Large intestine (tissue), 3 donors: Measurements from ENCODE around the gene COLGALT1. TPM values are rescaled to one million over a fixed set of nuclear protein-coding genes. Genes with fewer than 3 reads are reported as not detected.
A peak's percentile ranks its signal among the peaks of the same experiment; 100 is the strongest.
"Not testable (repeated sequence)": the region's sequence is repeated elsewhere in the genome, so short reads cannot be mapped to it uniquely, and the experiment has no call there.

ENCODE experiments used
- DNase-seq, 2 donors: peaks; one replicate each; pipeline versions ENCODE4 v3.0.0 to v3.0.0-alpha.2; 2013
- H3K27ac ChIP-seq: one replicate; pipeline ENCODE4 v1.5.1; 2013; ENCODE audit warnings: low read length
- H3K27me3 ChIP-seq: 2 replicates; pipeline ENCODE4 v1.6.1; 2013; ENCODE audit warnings: low read length; ENCODE audit not compliant: control insufficient read depth, insufficient read depth
- H3K36me3 ChIP-seq: 2 replicates; pipeline ENCODE4 v1.6.1; 2013; ENCODE audit warnings: low read length; ENCODE audit not compliant: control insufficient read depth, insufficient read depth
- H3K4me1 ChIP-seq: one replicate; pipeline ENCODE4 v1.6.1; 2013; ENCODE audit warnings: low read length; ENCODE audit not compliant: control insufficient read depth, insufficient read depth
- H3K4me3 ChIP-seq: one replicate; pipeline ENCODE4 v1.5.1; 2013; ENCODE audit warnings: low read length
- H3K9me3 ChIP-seq: one replicate; pipeline ENCODE4 v1.6.1; 2013; ENCODE audit warnings: mild to moderate bottlenecking, low read depth, low read length, moderate library complexity; ENCODE audit not compliant: control insufficient read depth
- WGBS: methylation state at CpG from one replicate; pipeline ENCODE4 v1.1.5; 2013; ENCODE audit warnings: low lambda C conversion rate; ENCODE audit not compliant: insufficient coverage; 5-methylcytosine and 5-hydroxymethylcytosine counted together
- polyA plus RNA-seq: library from polyadenylated mRNA; unstranded; fragments of 120-200 nt; gene quantifications from one replicate; pipeline ENCODE4 v1.2.1, GENCODE V29; 2013

Gene COLGALT1
- polyA plus RNA-seq, 1 donor: 50.4 TPM

DNA sequence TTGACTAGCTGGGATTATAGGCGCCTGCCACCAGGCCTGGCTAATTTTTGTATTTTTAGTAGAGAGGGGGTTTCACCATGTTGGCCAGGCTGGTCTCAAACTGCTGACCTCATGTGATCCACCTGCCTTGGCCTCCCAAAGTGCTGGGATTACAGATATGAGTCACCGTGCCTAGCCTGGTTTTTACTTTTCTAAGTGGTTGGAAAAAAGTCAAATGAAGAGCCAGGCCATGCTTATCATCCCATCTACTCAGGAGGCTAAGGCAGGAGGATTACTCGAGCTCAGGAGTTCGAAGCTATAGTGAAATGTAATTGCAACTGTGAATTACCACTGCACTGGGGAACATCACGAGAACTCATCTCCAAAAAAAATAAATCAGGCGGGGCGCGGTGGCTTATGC lies 36.8 kb upstream of the COLGALT1 start:
- not testable (repeated sequence) for H3K27me3 ChIP-seq, H3K27ac ChIP-seq, DNase-seq, H3K4me3 ChIP-seq, H3K4me1 ChIP-seq
- WGBS: no CpG with 5 or more reads among the region's 8 CpGs
- peaks cover 30% of the 10 kb centered on the region for H3K36me3 ChIP-seq
- H3K9me3 ChIP-seq: peaks cover 15% of the 10 kb centered on the region

DNA sequence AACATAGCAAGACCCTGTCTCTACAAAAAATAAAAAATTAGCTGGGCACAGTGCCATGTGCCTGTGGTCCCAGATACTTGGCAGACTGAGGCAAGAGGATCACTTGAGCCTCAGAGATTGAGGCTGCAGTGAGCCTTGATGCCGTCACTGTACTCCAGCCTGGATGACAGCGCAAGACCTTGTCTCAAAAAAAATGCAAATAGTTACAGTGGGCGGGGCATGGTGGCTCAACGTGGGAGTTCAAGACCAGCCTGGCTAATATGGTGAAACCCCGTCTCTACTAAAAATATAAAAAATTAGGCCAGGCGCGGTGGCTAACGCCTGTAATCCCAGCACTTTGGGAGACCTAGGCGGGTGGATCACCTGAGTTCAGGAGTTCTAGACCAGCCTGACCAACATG lies 35.5 kb upstream of the COLGALT1 start:
- Histone ChIP-seq H3K27me3 (no peaks in the 10 kb centered on the region), H3K9me3 (peaks cover 15% of the 10 kb centered on the region), H3K36me3 (peaks cover 30% of the 10 kb centered on the region), H3K4me1 (no peaks in the 10 kb centered on the region), H3K27ac (no peak overlapping the region), H3K4me3 (no peak overlapping the region)
- WGBS: no CpG with 5 or more reads among the region's 9 CpGs
- no peak for DNase-seq

DNA sequence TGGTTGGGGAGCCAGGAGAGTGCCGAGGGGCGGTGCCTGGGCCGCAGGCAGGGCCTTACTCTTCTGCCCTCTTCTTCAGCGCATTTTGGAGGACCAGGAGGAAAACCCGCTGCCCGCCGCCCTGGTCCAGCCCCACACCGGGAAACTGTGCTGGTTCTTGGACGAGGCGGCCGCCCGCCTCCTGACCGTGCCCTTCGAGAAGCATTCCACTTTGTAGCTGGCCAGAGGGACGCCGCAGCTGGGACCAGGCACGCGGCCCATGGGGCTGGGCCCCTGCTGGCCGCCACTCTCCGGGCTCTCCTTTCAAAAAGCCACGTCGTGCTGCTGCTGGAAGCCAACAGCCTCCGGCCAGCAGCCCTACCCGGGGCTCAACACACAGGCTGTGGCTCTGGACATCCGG lies 34.6 kb upstream of the COLGALT1 start:
- WGBS: no CpG with 5 or more reads among the region's 25 CpGs
- Histone ChIP-seq H3K27me3 (no peaks in the 10 kb centered on the region), H3K4me1 (no peaks in the 10 kb centered on the region), H3K27ac (no peak overlapping the region), H3K4me3 (no peak overlapping the region), H3K36me3 (peaks cover 27% of the 10 kb centered on the region), H3K9me3 (peaks cover 15% of the 10 kb centered on the region)
- DNase-seq: no peak

DNA sequence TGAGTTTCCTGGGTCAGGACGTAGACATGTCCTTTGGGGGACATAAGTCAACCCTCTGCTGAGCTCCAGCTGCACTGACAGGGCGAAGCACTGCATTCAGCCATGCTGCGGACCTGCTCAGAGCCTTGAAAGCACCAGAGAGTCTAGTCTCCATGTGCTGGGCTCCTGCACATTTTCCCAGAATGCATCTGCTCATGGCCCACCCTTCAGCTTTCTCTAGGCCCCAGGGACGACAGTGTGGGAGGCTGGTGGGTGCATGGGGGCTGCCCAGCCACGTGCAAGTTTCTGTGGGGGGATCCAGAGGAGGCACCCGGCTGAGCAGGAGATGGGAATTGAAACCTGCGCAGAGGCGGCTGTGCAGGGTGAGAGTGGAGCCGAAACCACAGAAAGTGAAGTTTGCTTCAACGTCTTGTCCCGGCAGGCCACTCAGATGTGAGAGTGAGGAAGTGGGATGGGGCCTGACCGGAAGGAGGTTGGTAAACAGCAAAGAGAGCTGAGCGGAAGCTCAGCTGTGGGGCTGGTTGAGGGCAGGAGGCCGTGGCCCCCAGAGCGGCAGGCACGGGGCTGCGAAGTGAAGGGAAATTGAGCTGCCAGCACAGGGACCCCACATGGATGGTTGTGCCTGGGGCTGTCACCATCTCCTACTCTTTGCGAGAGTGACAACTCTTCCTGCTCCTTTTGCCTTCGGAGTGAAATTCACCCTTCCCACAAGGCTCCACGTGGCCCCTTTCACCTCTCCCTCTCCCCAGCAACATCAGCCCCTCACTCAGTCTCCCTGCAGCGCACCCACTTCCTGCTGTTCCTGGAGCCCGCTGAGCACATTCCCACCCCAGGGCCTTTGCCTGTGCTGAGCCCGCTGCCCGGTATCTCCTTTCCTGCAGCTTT lies 32.2 kb upstream of the COLGALT1 start:
- DNase-seq: peak in 1 of 2 donors; percentile 37
- H3K36me3 ChIP-seq: peaks cover 13% of the 10 kb centered on the region
- no peak overlapping the region for H3K4me3 ChIP-seq
- H3K9me3 ChIP-seq: peaks cover 2% of the 10 kb centered on the region
- WGBS: no CpG with 5 or more reads among the region's 24 CpGs
- no peak overlapping the region for H3K27ac ChIP-seq
- H3K27me3 ChIP-seq: no peaks in the 10 kb centered on the region
- no peaks in the 10 kb centered on the region for H3K4me1 ChIP-seq

DNA sequence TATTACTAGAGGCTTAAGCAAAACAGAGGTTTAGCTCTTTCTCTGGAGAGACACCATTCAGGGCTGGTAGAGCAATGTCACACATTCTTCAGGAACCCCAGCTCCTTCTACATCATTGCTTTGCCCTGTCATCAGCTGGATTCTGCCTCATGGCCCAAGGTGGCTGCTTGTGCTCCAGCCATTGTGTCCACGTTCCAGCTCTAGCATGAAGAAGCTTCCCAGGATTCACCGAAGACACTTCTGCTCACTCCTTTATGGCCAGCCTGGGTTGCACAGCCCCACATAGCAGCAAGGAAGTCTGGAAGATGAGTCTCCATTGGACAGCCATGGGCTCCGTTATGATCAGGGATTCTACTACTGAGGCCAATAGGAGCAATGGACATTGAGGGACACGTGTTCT lies 30.8 kb upstream of the COLGALT1 start:
- H3K27me3 ChIP-seq: no peaks in the 10 kb centered on the region
- WGBS: no CpG with 5 or more reads among the region's 4 CpGs

DNA sequence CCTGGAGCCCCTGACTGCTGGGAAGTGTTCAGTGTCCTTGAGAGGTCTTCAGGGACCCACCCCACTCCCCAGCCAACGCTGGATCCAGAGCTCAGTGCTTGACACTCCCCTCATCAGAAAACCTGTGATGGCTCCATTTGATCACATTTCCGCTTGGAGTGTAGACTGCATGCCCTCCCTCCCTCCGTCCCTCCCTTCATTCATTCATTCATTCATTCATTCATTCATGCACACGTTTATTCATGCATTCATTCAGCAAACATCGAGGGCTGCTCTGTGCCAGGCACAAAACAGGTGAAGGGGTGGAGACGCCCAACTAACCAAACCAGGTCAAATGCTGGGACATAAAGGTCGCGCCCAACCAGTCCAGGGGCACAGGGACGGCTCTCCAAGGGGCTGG lies 30.3 kb upstream of the COLGALT1 start:
- DNase-seq: no peak
- H3K36me3 ChIP-seq: peaks cover 8% of the 10 kb centered on the region
- no peak overlapping the region for H3K4me3 ChIP-seq
- peaks cover 4% of the 10 kb centered on the region for H3K9me3 ChIP-seq
- 100% methylated on average over 2 of the region's 9 CpGs for WGBS
- H3K4me1 ChIP-seq: no peaks in the 10 kb centered on the region
- H3K27me3 ChIP-seq: no peaks in the 10 kb centered on the region
- H3K27ac ChIP-seq: no peak overlapping the region

More for the DNA sequence above, 30.8 kb upstream of the COLGALT1 start:
- peaks cover 11% of the 10 kb centered on the region for H3K36me3 ChIP-seq
- no peak for DNase-seq
- H3K27ac ChIP-seq: no peak overlapping the region
- no peak overlapping the region for H3K4me3 ChIP-seq
- no peaks in the 10 kb centered on the region for H3K4me1 ChIP-seq
- peaks cover 4% of the 10 kb centered on the region for H3K9me3 ChIP-seq

DNA sequence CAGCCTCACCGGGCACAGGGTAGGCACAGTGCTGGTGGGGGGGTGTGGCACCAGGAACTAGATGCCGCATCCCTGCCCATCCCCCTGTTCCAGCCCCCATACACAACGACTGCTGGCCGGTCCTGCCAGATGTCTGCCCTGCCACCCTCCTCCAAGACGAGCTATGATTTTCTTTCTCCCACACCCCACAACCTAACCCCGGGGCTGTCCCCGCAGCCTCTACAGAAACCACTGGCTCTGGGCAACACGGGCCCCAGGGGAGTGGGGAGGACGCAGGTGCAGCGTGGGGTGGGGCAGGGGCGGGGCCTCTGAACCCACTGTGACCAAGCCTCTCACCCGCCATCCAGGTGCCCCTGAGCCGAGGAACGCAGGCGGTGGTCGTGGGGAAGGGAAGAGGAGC lies 28.5 kb upstream of the COLGALT1 start:
- H3K27ac ChIP-seq: no peak overlapping the region
- no peak overlapping the region for H3K4me3 ChIP-seq
- no peak for DNase-seq
- WGBS: no CpG with 5 or more reads among the region's 16 CpGs
- no peaks in the 10 kb centered on the region for H3K27me3 ChIP-seq
- H3K36me3 ChIP-seq: no peaks in the 10 kb centered on the region
- peaks cover 4% of the 10 kb centered on the region for H3K9me3 ChIP-seq
- H3K4me1 ChIP-seq: no peaks in the 10 kb centered on the region

DNA sequence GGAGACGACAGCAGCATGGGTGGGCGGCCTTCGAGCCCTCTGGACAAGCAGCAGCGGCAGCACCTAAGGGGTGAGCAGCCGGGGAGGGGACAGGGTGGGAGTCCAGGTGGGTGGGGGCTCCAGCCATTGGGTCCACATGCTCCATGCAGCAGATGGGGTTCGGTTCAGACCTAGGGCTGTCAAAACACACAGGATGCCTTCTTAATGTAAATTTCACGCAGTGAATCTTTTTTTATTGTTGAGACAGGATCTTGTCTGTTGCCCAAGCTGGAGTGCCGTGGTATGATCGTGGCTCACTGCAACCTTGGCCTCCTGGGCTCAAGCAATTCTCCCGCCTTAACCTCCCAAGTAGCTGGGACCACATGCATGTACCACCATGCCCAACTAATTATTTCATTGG lies 28.1 kb upstream of the COLGALT1 start:
- Histone ChIP-seq H3K36me3 (no peaks in the 10 kb centered on the region), H3K4me3 (no peak overlapping the region), H3K4me1 (no peaks in the 10 kb centered on the region), H3K27me3 (no peaks in the 10 kb centered on the region), H3K27ac (no peak overlapping the region), H3K9me3 (peaks cover 4% of the 10 kb centered on the region)
- DNase-seq: no peak
- no CpG with 5 or more reads among the region's 10 CpGs for WGBS

DNA sequence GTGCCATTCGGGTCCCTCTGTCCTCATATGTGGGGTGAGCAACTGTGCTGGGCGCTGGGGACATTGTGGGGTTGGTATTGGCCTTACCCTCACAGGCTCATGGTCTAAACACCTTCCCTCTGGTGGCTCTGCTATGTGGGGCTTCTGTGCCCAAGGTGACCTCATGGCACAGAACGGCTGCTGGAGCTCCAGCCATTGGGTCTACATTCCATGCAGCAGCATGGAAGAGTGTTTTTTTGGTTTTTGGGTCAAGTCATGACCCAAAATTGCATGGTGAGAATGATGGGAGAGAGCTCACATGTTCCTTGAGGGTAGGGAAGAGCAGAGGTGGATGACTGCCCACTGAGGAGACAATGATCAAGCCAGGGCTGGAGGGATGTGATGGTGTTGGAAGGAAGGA lies 26.8 kb upstream of the COLGALT1 start:
- H3K4me3 ChIP-seq: no peak overlapping the region
- no CpG with 5 or more reads among the region's 3 CpGs for WGBS

DNA sequence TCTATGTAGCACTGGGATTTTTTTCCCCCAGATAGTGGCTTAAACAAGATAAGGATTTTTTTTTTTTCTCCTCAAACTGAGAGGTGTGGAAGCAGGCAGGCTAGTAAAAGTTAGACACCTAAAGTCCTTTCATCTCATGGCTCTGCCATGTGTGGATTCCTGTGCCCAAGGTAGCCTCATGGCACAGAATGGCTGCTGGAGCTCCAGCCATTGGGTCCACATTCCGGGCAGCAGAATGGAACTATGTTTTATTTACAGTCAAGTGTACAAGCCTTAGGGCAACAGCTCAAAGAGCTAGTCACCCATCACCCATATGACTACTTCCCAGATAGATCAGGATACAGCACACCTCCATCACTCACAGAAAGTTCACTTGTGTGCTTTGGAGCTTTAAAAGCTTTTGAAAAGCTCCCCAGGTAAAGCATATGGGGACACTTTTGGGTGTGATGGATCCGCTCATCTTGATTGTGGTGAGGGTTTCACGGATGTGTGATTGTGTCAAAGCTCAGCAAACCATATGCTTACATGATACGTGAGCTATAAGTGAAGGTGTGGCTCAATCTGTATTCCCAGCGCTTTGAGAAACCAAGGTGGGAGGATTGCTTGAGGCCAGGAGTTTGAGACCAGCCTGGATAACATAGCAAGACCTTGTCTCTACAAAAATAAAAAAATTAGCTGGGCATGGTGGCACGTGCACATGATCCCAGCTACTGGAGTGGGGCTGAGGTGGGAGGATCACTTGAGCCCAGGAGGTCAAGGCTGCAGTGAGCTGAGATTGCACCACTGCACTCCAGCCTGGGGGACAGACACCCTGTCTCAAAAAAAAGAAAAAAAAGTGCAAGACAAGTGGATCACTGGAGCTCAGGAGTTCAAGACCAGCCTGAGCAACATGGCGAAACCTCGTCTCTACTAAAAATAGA lies 25.9 kb upstream of the COLGALT1 start:
- no peaks in the 10 kb centered on the region for H3K27me3 ChIP-seq
- H3K27ac ChIP-seq: no peak overlapping the region
- no peaks in the 10 kb centered on the region for H3K4me1 ChIP-seq
- H3K9me3 ChIP-seq: peaks cover 4% of the 10 kb centered on the region
- H3K36me3 ChIP-seq: no peaks in the 10 kb centered on the region
- H3K4me3 ChIP-seq: no peak overlapping the region
- no peak for DNase-seq
- WGBS: 100% methylated on average over 2 of the region's 8 CpGs

More for the DNA sequence above, 26.8 kb upstream of the COLGALT1 start:
- H3K36me3 ChIP-seq: no peaks in the 10 kb centered on the region
- H3K27me3 ChIP-seq: no peaks in the 10 kb centered on the region
- no peak overlapping the region for H3K27ac ChIP-seq
- no peak for DNase-seq
- no peaks in the 10 kb centered on the region for H3K4me1 ChIP-seq
- peaks cover 4% of the 10 kb centered on the region for H3K9me3 ChIP-seq
